ENCODE data around the gene ELAVL3.
"Not testable (repeated sequence)": the region's sequence is repeated elsewhere in the genome, so short reads cannot be mapped to it uniquely, and the experiment has no call there.

ELAVL3 gene

GRCh38 chr19:11456659-11457058 is 24.2 kb downstream of the ELAVL3 start:
- no peaks in the 10 kb centered on the region for H3K9me3 ChIP-seq (ENCODE audit: control insufficient read depth in 1 of 2, low read length in 2 of 2)
- H3K4me3 ChIP-seq (ENCODE audit: low read depth in 1 of 2, low read length in 2 of 2) = no peak overlapping the region
- H3K27me3 ChIP-seq (ENCODE audit: low read depth, low read length) = no peaks in the 10 kb centered on the region
- peaks cover 0 to 2% of the 10 kb centered on the region in 2 donors for H3K4me1 ChIP-seq (ENCODE audit: control insufficient read depth in 1 of 2, insufficient read depth in 2 of 2, low read length in 2 of 2)
- no peak overlapping the region for H3K27ac ChIP-seq (ENCODE audit: low read length)
- no peaks in the 10 kb centered on the region for H3K36me3 ChIP-seq (ENCODE audit: control insufficient read depth in 1 of 2, insufficient read depth in 2 of 2, low read length in 2 of 2)

GRCh38 chr19:11455233-11455554 is 25.7 kb downstream of the ELAVL3 start:
- not testable (repeated sequence) for H3K27me3 ChIP-seq (ENCODE audit: low read depth, low read length); H3K4me1 ChIP-seq (ENCODE audit: control insufficient read depth in 1 of 2, insufficient read depth in 2 of 2, low read length in 2 of 2); H3K9me3 ChIP-seq (ENCODE audit: control insufficient read depth in 1 of 2, low read length in 2 of 2); H3K4me3 ChIP-seq (ENCODE audit: low read depth in 1 of 2, low read length in 2 of 2); H3K36me3 ChIP-seq (ENCODE audit: control insufficient read depth in 1 of 2, insufficient read depth in 2 of 2, low read length in 2 of 2); H3K27ac ChIP-seq (ENCODE audit: low read length)

GRCh38 chr19:11453468-11454341 is 27.1 kb downstream of the ELAVL3 start:
- Histone ChIP-seq H3K9me3 (ENCODE audit: control insufficient read depth in 1 of 2, low read length in 2 of 2) (no peaks in the 10 kb centered on the region), H3K4me3 (ENCODE audit: low read depth in 1 of 2, low read length in 2 of 2) (no peak overlapping the region), H3K27ac (ENCODE audit: low read length) (no peak overlapping the region), H3K27me3 (ENCODE audit: low read depth, low read length) (no peaks in the 10 kb centered on the region), H3K4me1 (ENCODE audit: control insufficient read depth in 1 of 2, insufficient read depth in 2 of 2, low read length in 2 of 2) (peaks cover 0 to 5% of the 10 kb centered on the region in 2 donors), H3K36me3 (ENCODE audit: control insufficient read depth in 1 of 2, insufficient read depth in 2 of 2, low read length in 2 of 2) (peaks cover 0 to 13% of the 10 kb centered on the region in 2 donors)

GRCh38 chr19:11452620-11453310 is 28.1 kb downstream of the ELAVL3 start:
- Histone ChIP-seq H3K9me3 (ENCODE audit: control insufficient read depth in 1 of 2, low read length in 2 of 2) (no peaks in the 10 kb centered on the region), H3K27ac (ENCODE audit: low read length) (no peak overlapping the region), H3K27me3 (ENCODE audit: low read depth, low read length) (no peaks in the 10 kb centered on the region), H3K36me3 (ENCODE audit: control insufficient read depth in 1 of 2, insufficient read depth in 2 of 2, low read length in 2 of 2) (peaks cover 0 to 22% of the 10 kb centered on the region in 2 donors), H3K4me1 (ENCODE audit: control insufficient read depth in 1 of 2, insufficient read depth in 2 of 2, low read length in 2 of 2) (peaks cover 0 to 5% of the 10 kb centered on the region in 2 donors), H3K4me3 (ENCODE audit: low read depth in 1 of 2, low read length in 2 of 2) (no peak overlapping the region)

- Histone ChIP-seq H3K9me3 (ENCODE audit: control insufficient read depth in 1 of 2, low read length in 2 of 2) (no peaks in the 10 kb centered on the region), H3K4me1 (ENCODE audit: control insufficient read depth in 1 of 2, insufficient read depth in 2 of 2, low read length in 2 of 2) (peaks cover 0 to 5% of the 10 kb centered on the region in 2 donors), H3K36me3 (ENCODE audit: control insufficient read depth in 1 of 2, insufficient read depth in 2 of 2, low read length in 2 of 2) (peaks cover 0 to 30% of the 10 kb centered on the region in 2 donors), H3K27me3 (ENCODE audit: low read depth, low read length) (no peaks in the 10 kb centered on the region), H3K27ac (ENCODE audit: low read length) (no peak overlapping the region), H3K4me3 (ENCODE audit: low read depth in 1 of 2, low read length in 2 of 2) (no peak overlapping the region)
These were observed 28.8 kb downstream of the ELAVL3 start for GRCh38 chr19:11451871-11452619.

- no peak overlapping the region for H3K27ac ChIP-seq (ENCODE audit: low read length)
- H3K4me3 ChIP-seq (ENCODE audit: low read depth in 1 of 2, low read length in 2 of 2) = no peak overlapping the region
- no peaks in the 10 kb centered on the region for H3K27me3 ChIP-seq (ENCODE audit: low read depth, low read length)
- H3K4me1 ChIP-seq (ENCODE audit: control insufficient read depth in 1 of 2, insufficient read depth in 2 of 2, low read length in 2 of 2) = peaks cover 0 to 5% of the 10 kb centered on the region in 2 donors
- peaks cover 0 to 35% of the 10 kb centered on the region in 2 donors for H3K36me3 ChIP-seq (ENCODE audit: control insufficient read depth in 1 of 2, insufficient read depth in 2 of 2, low read length in 2 of 2)
- H3K9me3 ChIP-seq (ENCODE audit: control insufficient read depth in 1 of 2, low read length in 2 of 2) = no peaks in the 10 kb centered on the region
These were observed 29.4 kb downstream of the ELAVL3 start for GRCh38 chr19:11451327-11451870.

GRCh38 chr19:11450570-11451326 is 30.1 kb downstream of the ELAVL3 start:
- H3K36me3 ChIP-seq (ENCODE audit: control insufficient read depth in 1 of 2, insufficient read depth in 2 of 2, low read length in 2 of 2) = peaks cover 0 to 40% of the 10 kb centered on the region in 2 donors
- no peaks in the 10 kb centered on the region for H3K9me3 ChIP-seq (ENCODE audit: control insufficient read depth in 1 of 2, low read length in 2 of 2)
- no peaks in the 10 kb centered on the region for H3K27me3 ChIP-seq (ENCODE audit: low read depth, low read length)
- H3K4me1 ChIP-seq (ENCODE audit: control insufficient read depth in 1 of 2, insufficient read depth in 2 of 2, low read length in 2 of 2) = peaks cover 0 to 5% of the 10 kb centered on the region in 2 donors
- no peak overlapping the region for H3K4me3 ChIP-seq (ENCODE audit: low read depth in 1 of 2, low read length in 2 of 2)
- H3K27ac ChIP-seq (ENCODE audit: low read length) = no peak overlapping the region

- peaks cover 0 to 5% of the 10 kb centered on the region in 2 donors for H3K4me1 ChIP-seq (ENCODE audit: control insufficient read depth in 1 of 2, insufficient read depth in 2 of 2, low read length in 2 of 2)
- peaks cover 5 to 55% of the 10 kb centered on the region in 2 donors for H3K36me3 ChIP-seq (ENCODE audit: control insufficient read depth in 1 of 2, insufficient read depth in 2 of 2, low read length in 2 of 2)
These were observed 31.8 kb downstream of the ELAVL3 start for GRCh38 chr19:11448923-11449554.

GRCh38 chr19:11448410-11448809 is 32.4 kb downstream of the ELAVL3 start:
- no peak overlapping the region for H3K4me3 ChIP-seq (ENCODE audit: low read depth in 1 of 2, low read length in 2 of 2)
- H3K27ac ChIP-seq (ENCODE audit: low read length) = no peak overlapping the region
- peaks cover 7 to 60% of the 10 kb centered on the region in 2 donors for H3K36me3 ChIP-seq (ENCODE audit: control insufficient read depth in 1 of 2, insufficient read depth in 2 of 2, low read length in 2 of 2)
- peaks cover 0 to 5% of the 10 kb centered on the region in 2 donors for H3K4me1 ChIP-seq (ENCODE audit: control insufficient read depth in 1 of 2, insufficient read depth in 2 of 2, low read length in 2 of 2)
- H3K9me3 ChIP-seq (ENCODE audit: control insufficient read depth in 1 of 2, low read length in 2 of 2) = no peaks in the 10 kb centered on the region
- H3K27me3 ChIP-seq (ENCODE audit: low read depth, low read length) = no peaks in the 10 kb centered on the region

More at GRCh38 chr19:11448923-11449554, 31.8 kb downstream of the ELAVL3 start:
- Histone ChIP-seq H3K4me3 (ENCODE audit: low read depth in 1 of 2, low read length in 2 of 2) (no peak overlapping the region), H3K27me3 (ENCODE audit: low read depth, low read length) (no peaks in the 10 kb centered on the region), H3K9me3 (ENCODE audit: control insufficient read depth in 1 of 2, low read length in 2 of 2) (no peaks in the 10 kb centered on the region), H3K27ac (ENCODE audit: low read length) (no peak overlapping the region)

Data from muscle layer of duodenum (tissue), 2 donors.